ENCODE measurements around the gene C16orf95. TPM values are rescaled to one million over a fixed set of nuclear protein-coding genes. Genes with fewer than 3 reads are reported as not detected.
"Not testable (repeated sequence)": the region's sequence is repeated elsewhere in the genome, so short reads cannot be mapped to it uniquely, and the experiment has no call there.

Gene C16orf95
- total RNA-seq, 2 donors from 2014 or later = 4.6 to 7.0 TPM

DNA sequence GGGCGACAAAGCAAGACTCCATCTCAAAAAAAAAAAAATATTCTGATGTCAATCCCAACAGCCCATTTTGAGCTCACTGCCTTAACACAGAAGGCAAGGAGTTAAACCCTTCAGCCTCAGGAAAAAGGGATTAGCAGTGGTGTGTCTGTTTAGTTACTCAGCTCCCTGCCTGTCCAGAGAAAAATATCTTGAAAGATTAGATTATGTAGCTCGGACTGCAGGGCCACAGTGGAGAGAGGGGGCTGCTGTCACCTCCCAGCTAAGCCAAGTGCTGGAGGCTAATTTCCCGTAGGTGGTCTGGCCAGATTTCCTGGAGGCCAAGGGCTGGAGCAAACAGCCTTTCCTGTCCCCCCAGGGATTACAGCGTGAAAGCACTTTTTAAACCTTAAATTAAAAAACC is 50.3 kb downstream of the C16orf95 start:
- Mint-ChIP-seq H3K27ac (no peak overlapping the region), H3K4me3 (no peak overlapping the region), H3K4me1 (ENCODE audit: low read depth in 2 of 2) (peaks cover 0 to under 1% of the 10 kb centered on the region in 2 donors), H3K27me3 (no peaks in the 10 kb centered on the region), H3K9me3 (no peaks in the 10 kb centered on the region), H3K36me3 (no peaks in the 10 kb centered on the region)
- no peak for ATAC-seq
- no peak for DNase-seq (ENCODE audit: low spot score)

DNA sequence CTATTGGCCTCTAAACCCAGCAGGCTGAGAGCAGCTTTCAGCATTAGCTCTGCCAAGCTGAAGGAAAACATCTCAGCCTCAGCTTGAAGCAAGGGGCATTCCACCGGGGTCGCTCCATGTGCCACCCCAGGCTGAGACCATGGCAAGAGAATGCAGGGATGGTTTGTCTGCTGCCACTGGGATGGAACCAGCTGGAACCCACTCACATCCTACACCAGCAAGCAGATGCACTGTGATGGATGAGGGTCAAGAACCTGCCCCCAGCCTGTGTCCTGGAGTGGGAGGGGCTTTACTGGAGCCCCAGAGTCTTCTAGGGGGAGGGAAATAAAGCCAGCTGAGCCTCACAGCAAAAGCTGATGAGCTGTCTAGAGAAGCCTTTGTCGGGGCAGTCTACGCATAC is 51.9 kb downstream of the C16orf95 start:
- peaks cover 7% of the 10 kb centered on the region for H3K9me3 Mint-ChIP-seq
- H3K27me3 Mint-ChIP-seq = no peaks in the 10 kb centered on the region
- DNase-seq (ENCODE audit: low spot score) (no peak), ATAC-seq (no peak)
- peaks cover 5% of the 10 kb centered on the region for H3K36me3 Mint-ChIP-seq
- peaks cover 0 to 4% of the 10 kb centered on the region in 2 donors for H3K4me1 Mint-ChIP-seq (ENCODE audit: low read depth in 2 of 2)
- H3K27ac Mint-ChIP-seq = no peak overlapping the region
- H3K4me3 Mint-ChIP-seq = no peak overlapping the region

GRCh38 chr16:87264634-87265033 is 52.6 kb downstream of the C16orf95 start:
- no peak for ATAC-seq
- no peak for DNase-seq (ENCODE audit: low spot score)
- Mint-ChIP-seq H3K27me3 (no peaks in the 10 kb centered on the region), H3K4me1 (ENCODE audit: low read depth in 2 of 2) (peaks cover 0 to 4% of the 10 kb centered on the region in 2 donors), H3K4me3 (no peak overlapping the region), H3K27ac (no peak overlapping the region), H3K36me3 (peaks cover 5% of the 10 kb centered on the region), H3K9me3 (peaks cover 7% of the 10 kb centered on the region)

DNA sequence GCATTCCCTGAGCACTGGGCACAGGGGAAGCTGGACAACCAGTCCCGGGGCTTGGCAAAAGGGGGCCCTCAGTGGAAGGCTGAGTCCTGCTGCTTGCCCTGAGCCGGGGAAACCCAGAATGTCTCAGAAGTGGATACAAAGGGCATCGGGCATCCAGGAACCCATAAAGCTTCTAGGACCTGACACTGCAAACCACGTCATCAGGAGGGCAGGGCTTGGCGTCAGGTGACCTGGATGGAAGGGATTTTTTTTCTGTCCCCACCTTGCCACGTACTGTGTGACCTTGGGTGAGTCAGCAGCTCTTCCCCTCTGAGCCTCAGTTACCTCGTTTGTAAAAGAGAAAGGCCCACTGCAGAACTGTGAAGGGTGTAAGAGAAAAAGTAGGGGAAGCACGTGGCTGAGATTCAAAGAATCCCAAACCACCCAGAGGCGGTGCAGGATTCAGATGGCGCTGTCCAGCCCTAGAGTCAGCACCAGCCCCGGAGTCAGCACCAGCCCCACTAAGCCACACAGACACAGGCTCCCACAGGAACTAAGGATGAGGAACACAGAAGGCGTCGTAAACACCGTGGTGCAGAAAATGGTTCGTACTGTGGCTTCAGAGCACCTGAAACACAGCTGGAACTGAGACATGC is 53.7 kb downstream of the C16orf95 start:
- DNase-seq (ENCODE audit: low spot score) (no peak), ATAC-seq (no peak)
- no peak overlapping the region for H3K27ac Mint-ChIP-seq
- H3K36me3 Mint-ChIP-seq = peaks cover 5% of the 10 kb centered on the region
- H3K4me1 Mint-ChIP-seq (ENCODE audit: low read depth in 2 of 2) = peaks cover 0 to 4% of the 10 kb centered on the region in 2 donors
- no peak overlapping the region for H3K4me3 Mint-ChIP-seq
- H3K27me3 Mint-ChIP-seq = no peaks in the 10 kb centered on the region
- H3K9me3 Mint-ChIP-seq = peaks cover 7% of the 10 kb centered on the region

GRCh38 chr16:87259431-87259830 is 57.8 kb downstream of the C16orf95 start:
- Mint-ChIP-seq H3K9me3 (peaks cover 7% of the 10 kb centered on the region), H3K27ac (no peak overlapping the region), H3K4me3 (no peak overlapping the region), H3K4me1 (ENCODE audit: low read depth in 2 of 2) (peaks cover 0 to 4% of the 10 kb centered on the region in 2 donors), H3K27me3 (no peaks in the 10 kb centered on the region), H3K36me3 (peaks cover 5% of the 10 kb centered on the region)
- no peak for DNase-seq (ENCODE audit: low spot score)
- ATAC-seq = no peak

- not testable (repeated sequence) for H3K36me3 Mint-ChIP-seq; H3K4me1 Mint-ChIP-seq (ENCODE audit: low read depth in 2 of 2); ATAC-seq; H3K4me3 Mint-ChIP-seq; DNase-seq (ENCODE audit: low spot score); H3K27ac Mint-ChIP-seq; H3K27me3 Mint-ChIP-seq; H3K9me3 Mint-ChIP-seq
These were observed 58.5 kb downstream of the C16orf95 start for GRCh38 chr16:87258653-87259052.

GRCh38 chr16:87255866-87256265 is 61.3 kb downstream of the C16orf95 start:
- Mint-ChIP-seq H3K27ac (no peak overlapping the region), H3K27me3 (peaks cover 0 to 2% of the 10 kb centered on the region in 2 donors), H3K4me1 (ENCODE audit: low read depth in 2 of 2) (peaks cover 0 to 4% of the 10 kb centered on the region in 2 donors), H3K9me3 (peaks cover 5% of the 10 kb centered on the region), H3K36me3 (peaks cover 5% of the 10 kb centered on the region), H3K4me3 (no peak overlapping the region)
- DNase-seq (ENCODE audit: low spot score) (no peak), ATAC-seq (no peak)

GRCh38 chr16:87254734-87255133 is 62.5 kb downstream of the C16orf95 start:
- no peak overlapping the region for H3K27ac Mint-ChIP-seq
- no peak overlapping the region for H3K4me3 Mint-ChIP-seq

GRCh38 chr16:87254296-87254695 is 62.9 kb downstream of the C16orf95 start:
- Mint-ChIP-seq H3K4me1 (ENCODE audit: low read depth in 2 of 2) (peaks cover 0 to 4% of the 10 kb centered on the region in 2 donors), H3K27ac (no peak overlapping the region), H3K36me3 (no peaks in the 10 kb centered on the region), H3K27me3 (peaks cover 0 to 7% of the 10 kb centered on the region in 2 donors), H3K4me3 (no peak overlapping the region), H3K9me3 (no peaks in the 10 kb centered on the region)
- ATAC-seq (no peak), DNase-seq (ENCODE audit: low spot score) (no peak)

More at GRCh38 chr16:87254734-87255133, 62.5 kb downstream of the C16orf95 start:
- H3K4me1 Mint-ChIP-seq (ENCODE audit: low read depth in 2 of 2) = peaks cover 0 to 4% of the 10 kb centered on the region in 2 donors
- H3K36me3 Mint-ChIP-seq = no peaks in the 10 kb centered on the region
- ATAC-seq (no peak), DNase-seq (ENCODE audit: low spot score) (no peak)
- no peaks in the 10 kb centered on the region for H3K9me3 Mint-ChIP-seq
- H3K27me3 Mint-ChIP-seq = peaks cover 0 to 4% of the 10 kb centered on the region in 2 donors

GRCh38 chr16:87253536-87253935 is 63.7 kb downstream of the C16orf95 start:
- DNase-seq (ENCODE audit: low spot score) = no peak

More at GRCh38 chr16:87253536-87253935, 63.7 kb downstream of the C16orf95 start:
- H3K27me3 Mint-ChIP-seq = peaks cover 0 to 7% of the 10 kb centered on the region in 2 donors
- peaks cover 0 to 6% of the 10 kb centered on the region in 2 donors for H3K4me1 Mint-ChIP-seq (ENCODE audit: low read depth in 2 of 2)
- H3K36me3 Mint-ChIP-seq = no peaks in the 10 kb centered on the region
- H3K9me3 Mint-ChIP-seq = no peaks in the 10 kb centered on the region
- no peak overlapping the region for H3K4me3 Mint-ChIP-seq
- no peak overlapping the region for H3K27ac Mint-ChIP-seq
- ATAC-seq = no peak

Other genes with a start within 250 kb of the C16orf95 start
- 10 to 100 TPM; 30.5 to 36.9 TPM for gene FBXO31, start 66.4 kb upstream of the C16orf95 start, total RNA-seq
- 10 to 100 TPM; 41.0 to 84.2 TPM for gene MAP1LC3B, start 74.9 kb upstream of the C16orf95 start, total RNA-seq
- 10 to 100 TPM; 15.7 to 15.9 TPM for gene ZCCHC14, start 175.6 kb upstream of the C16orf95 start, total RNA-seq

Measured in natural killer cell treated with Interleukin-12 subunit alpha and Interleukin-12 subunit beta and Interleukin-15 and Interleukin-18, amount 100 ng/mL, for 72 hours (primary cell).